DOHH2 (cell line): ENCODE data around the gene TANGO2.

ENCODE experiments used
- H3F3A ChIP-seq: fragments of 200-600 bp; sonication (generic), shearing (Covaris generic); 2 replicates; pipeline ENCODE4 v1.6.0; 2016; ENCODE audit warnings: antibody characterized with exemption, mild to moderate bottlenecking; ENCODE audit not compliant: control insufficient read depth, insufficient read depth
- H3K27ac ChIP-seq: fragments of 200-600 bp; sonication (generic); 2 replicates; pipeline ENCODE4 v1.5.1; 2014; ENCODE audit warnings: low read depth, mild to moderate bottlenecking, low read length, moderate library complexity
- H3K27me3 ChIP-seq: fragments of 200-600 bp; sonication (generic); 2 replicates; pipeline ENCODE4 v1.6.1; 2014; ENCODE audit warnings: mild to moderate bottlenecking, low read length, mixed read lengths; ENCODE audit not compliant: control insufficient read depth
- H3K36me3 ChIP-seq: fragments of 200-600 bp; sonication (generic); 2 replicates; pipeline ENCODE4 v1.6.1; 2014; ENCODE audit warnings: mild to moderate bottlenecking, low read length, moderate library complexity, mixed read lengths; ENCODE audit not compliant: control insufficient read depth
- H3K4me1 ChIP-seq: fragments of 200-600 bp; sonication (generic); 2 replicates; pipeline ENCODE4 v1.6.1; 2014; ENCODE audit warnings: mild to moderate bottlenecking, low read length, mixed read lengths; ENCODE audit not compliant: control insufficient read depth
- H3K4me2 ChIP-seq: fragments of 200-600 bp; sonication (generic); 2 replicates; pipeline ENCODE4 v1.6.0; 2014; ENCODE audit warnings: mild to moderate bottlenecking, low read length, moderate library complexity
- H3K4me3 ChIP-seq: fragments of 200-600 bp; sonication (generic); 2 replicates; pipeline ENCODE4 v1.5.1; 2014; ENCODE audit warnings: mild to moderate bottlenecking, low read length, mixed read lengths
- H3K79me2 ChIP-seq: fragments of 200-600 bp; sonication (generic); 2 replicates; pipeline ENCODE4 v1.6.1; 2014; ENCODE audit warnings: mild to moderate bottlenecking, low read length, mixed read lengths; ENCODE audit not compliant: control insufficient read depth
- H3K9me2 ChIP-seq: fragments of 200-600 bp; sonication (generic); replicated peaks from 2 replicates; pipeline ENCODE4 v1.6.1; 2014; ENCODE audit warnings: mild to moderate bottlenecking, low read length, mixed read lengths; ENCODE audit not compliant: control insufficient read depth
- H3K9me3 ChIP-seq: fragments of 200-600 bp; sonication (generic); 2 replicates; pipeline ENCODE4 v1.6.1; 2014; ENCODE audit warnings: antibody characterized with exemption, low read length, mixed read lengths; ENCODE audit not compliant: control insufficient read depth, insufficient read depth
- H4K20me1 ChIP-seq: fragments of 200-600 bp; sonication (generic); 2 replicates; pipeline ENCODE4 v1.6.0; 2014; ENCODE audit warnings: low read depth, mild to moderate bottlenecking, antibody characterized with exemption, low read length, moderate library complexity; ENCODE audit not compliant: control insufficient read depth, insufficient read depth
- EZH2phosphoT487 ChIP-seq: fragments of 200-600 bp; sonication (generic); IDR thresholded peaks from 2 replicates; pipeline ENCODE4 v1.6.1; 2017; ENCODE audit warnings: borderline replicate concordance, mild to moderate bottlenecking, antibody characterized with exemption, low read length, moderate library complexity, mixed read lengths
- TF ChIP-seq, protein P1 (sequence below): fragments of 200-600 bp; sonication (generic); IDR thresholded peaks from one replicate; pipeline ENCODE4 v1.5.1; 2014; ENCODE audit warnings: antibody characterized with exemption, mild to moderate bottlenecking, low read depth, low read length; ENCODE audit not compliant: poor library complexity, severe bottlenecking

TANGO2 gene

DNA sequence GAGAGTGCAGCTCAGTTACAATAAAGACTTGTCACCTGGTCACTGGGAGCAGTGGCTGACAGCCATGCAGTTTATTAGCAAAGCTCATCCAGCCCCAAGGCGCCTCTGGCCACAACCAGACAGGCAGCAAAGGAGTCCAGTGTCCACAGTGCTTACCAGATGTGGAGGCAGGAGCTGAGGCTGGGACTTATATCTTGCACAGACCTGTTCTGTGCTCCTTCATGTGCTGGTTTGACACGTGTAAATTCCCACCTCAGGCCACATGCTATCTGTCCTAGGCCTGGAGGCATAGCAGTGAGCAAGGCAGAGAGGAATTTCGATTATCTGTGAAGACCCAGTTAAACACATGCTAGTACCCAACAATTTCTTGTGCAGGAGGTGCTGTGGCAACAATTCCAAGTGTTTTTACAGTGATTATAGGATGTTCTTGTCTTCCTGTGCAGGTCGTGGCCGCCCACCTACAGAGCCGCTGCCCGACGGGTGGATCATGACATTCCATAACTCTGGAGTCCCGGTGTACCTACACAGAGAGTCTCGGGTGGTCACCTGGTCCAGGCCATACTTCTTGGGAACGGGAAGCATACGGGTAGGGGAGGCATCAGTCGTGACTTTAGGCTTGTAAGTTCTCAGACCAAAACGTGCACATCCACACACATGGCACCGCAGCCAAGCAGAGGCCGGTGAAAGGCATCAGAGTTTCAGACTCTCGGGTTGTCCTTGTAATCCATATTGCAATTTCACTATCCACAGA lies 68.5 kb downstream of the TANGO2 start:
- Histone ChIP-seq H3K27ac (no peak overlapping the region), H3K27me3 (no peaks in the 10 kb centered on the region), H3K4me3 (no peak overlapping the region), H4K20me1 (peaks cover 8% of the 10 kb centered on the region; the same call in 1 of the 2 replicates), H3K4me2 (no peak overlapping the region), H3F3A (no peaks in the 10 kb centered on the region), H3K79me2 (peaks cover 50% of the 10 kb centered on the region), H3K4me1 (peaks cover 8% of the 10 kb centered on the region), H3K9me2 (no peaks in the 10 kb centered on the region), H3K36me3 (peaks cover 99% of the 10 kb centered on the region), H3K9me3 (no peaks in the 10 kb centered on the region)
- no peak for TF ChIP-seq EZH2phosphoT487
- TF ChIP-seq, protein P1, sequence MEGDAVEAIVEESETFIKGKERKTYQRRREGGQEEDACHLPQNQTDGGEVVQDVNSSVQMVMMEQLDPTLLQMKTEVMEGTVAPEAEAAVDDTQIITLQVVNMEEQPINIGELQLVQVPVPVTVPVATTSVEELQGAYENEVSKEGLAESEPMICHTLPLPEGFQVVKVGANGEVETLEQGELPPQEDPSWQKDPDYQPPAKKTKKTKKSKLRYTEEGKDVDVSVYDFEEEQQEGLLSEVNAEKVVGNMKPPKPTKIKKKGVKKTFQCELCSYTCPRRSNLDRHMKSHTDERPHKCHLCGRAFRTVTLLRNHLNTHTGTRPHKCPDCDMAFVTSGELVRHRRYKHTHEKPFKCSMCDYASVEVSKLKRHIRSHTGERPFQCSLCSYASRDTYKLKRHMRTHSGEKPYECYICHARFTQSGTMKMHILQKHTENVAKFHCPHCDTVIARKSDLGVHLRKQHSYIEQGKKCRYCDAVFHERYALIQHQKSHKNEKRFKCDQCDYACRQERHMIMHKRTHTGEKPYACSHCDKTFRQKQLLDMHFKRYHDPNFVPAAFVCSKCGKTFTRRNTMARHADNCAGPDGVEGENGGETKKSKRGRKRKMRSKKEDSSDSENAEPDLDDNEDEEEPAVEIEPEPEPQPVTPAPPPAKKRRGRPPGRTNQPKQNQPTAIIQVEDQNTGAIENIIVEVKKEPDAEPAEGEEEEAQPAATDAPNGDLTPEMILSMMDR: no peak

DNA sequence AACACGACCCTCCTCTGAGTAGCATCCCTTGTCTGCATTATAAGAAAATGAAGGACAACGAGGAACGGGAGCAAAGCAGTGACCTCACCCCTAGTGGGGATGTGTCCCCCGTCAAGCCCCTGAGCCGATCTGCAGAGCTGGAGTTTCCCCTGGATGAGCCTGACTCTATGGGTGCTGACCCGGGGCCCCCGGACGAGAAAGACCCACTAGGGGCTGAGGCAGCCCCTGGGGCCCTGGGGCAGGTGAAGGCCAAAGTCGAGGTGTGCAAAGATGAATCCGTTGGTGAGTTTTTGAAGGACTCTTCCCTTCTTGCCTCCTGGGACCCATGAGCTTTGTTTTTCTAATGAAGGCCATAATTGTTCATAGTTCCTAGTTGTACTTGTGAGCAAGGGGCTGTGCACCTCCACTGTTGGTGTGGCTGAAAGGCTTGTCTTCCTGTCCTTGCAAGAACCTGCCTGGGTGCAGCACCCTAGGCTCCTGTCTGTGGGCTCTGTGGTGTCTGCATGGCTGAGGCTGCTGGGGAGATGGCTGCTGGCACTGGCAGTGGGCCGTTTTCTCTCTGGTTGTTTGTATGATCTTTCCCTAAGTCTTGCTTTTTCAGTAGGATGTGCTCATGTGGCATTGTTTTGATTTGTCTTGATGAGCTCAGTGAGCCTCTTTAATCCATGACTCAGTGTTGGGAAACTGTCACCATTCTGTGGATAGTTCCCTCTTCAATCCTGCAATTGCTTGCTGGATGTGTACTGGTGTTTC lies 69.2 kb downstream of the TANGO2 start:
- Histone ChIP-seq H4K20me1 (peaks cover 4% of the 10 kb centered on the region; the same call in 1 of the 2 replicates), H3F3A (no peaks in the 10 kb centered on the region), H3K36me3 (peaks cover 99% of the 10 kb centered on the region), H3K27me3 (no peaks in the 10 kb centered on the region), H3K4me1 (peaks cover under 1% of the 10 kb centered on the region; the same call in 1 of the 2 replicates), H3K79me2 (peaks cover 42% of the 10 kb centered on the region), H3K4me3 (no peak overlapping the region), H3K9me3 (no peaks in the 10 kb centered on the region), H3K9me2 (no peaks in the 10 kb centered on the region), H3K27ac (no peak overlapping the region), H3K4me2 (no peak overlapping the region)
- TF ChIP-seq, protein P1: no peak
- TF ChIP-seq EZH2phosphoT487: no peak

DNA sequence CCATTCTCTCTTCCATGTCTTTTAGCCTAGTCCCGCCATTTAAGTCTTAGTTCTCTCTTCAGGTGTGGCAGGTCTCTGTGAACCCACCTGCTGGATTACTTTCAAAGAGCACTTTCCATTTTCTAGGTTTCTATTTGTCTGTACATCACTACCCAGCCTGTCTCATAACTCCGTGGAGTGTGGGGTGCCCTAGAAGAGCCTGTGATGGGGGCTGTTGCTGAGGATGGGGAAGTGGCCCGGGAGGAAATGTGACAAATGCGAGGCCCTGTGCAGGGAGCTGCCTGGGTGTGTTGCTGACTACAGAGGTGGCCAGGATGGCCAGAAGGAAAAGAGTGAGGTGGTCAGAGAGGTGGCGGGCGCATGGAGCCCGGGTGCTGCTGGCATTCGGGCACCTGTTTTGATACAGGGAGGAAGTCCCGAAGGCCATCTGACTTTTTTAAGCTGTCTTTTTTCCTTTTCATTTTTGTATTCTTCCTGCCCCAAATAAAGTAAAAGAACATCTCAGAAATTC lies 69.9 kb downstream of the TANGO2 start:
- no peak overlapping the region for H3K4me2 ChIP-seq
- no peaks in the 10 kb centered on the region for H3K9me3 ChIP-seq
- H3K4me1 ChIP-seq: no peaks in the 10 kb centered on the region
- TF ChIP-seq, protein P1: no peak
- TF ChIP-seq EZH2phosphoT487: no peak
- H3K36me3 ChIP-seq: peaks cover 99% of the 10 kb centered on the region
- H4K20me1 ChIP-seq: peaks cover 4% of the 10 kb centered on the region; the same call in 1 of the 2 replicates
- no peaks in the 10 kb centered on the region for H3K9me2 ChIP-seq
- H3K79me2 ChIP-seq: peaks cover 36% of the 10 kb centered on the region
- no peak overlapping the region for H3K27ac ChIP-seq
- H3F3A ChIP-seq: no peaks in the 10 kb centered on the region
- no peaks in the 10 kb centered on the region for H3K27me3 ChIP-seq
- no peak overlapping the region for H3K4me3 ChIP-seq
